HG02610 (cell line): ENCODE data around the gene SLC27A1.
"Not testable (repeated sequence)": the region's sequence is repeated elsewhere in the genome, so short reads cannot be mapped to it uniquely, and the experiment has no call there.

ENCODE experiments used
- ATAC-seq: cut with Tn5 transposase; IDR thresholded peaks from one replicate; pipeline ENCODE4 v1.9.1; 2021; ENCODE audit warnings: mild to moderate bottlenecking, moderate library complexity; ENCODE audit not compliant: unreplicated experiment

SLC27A1 gene

DNA sequence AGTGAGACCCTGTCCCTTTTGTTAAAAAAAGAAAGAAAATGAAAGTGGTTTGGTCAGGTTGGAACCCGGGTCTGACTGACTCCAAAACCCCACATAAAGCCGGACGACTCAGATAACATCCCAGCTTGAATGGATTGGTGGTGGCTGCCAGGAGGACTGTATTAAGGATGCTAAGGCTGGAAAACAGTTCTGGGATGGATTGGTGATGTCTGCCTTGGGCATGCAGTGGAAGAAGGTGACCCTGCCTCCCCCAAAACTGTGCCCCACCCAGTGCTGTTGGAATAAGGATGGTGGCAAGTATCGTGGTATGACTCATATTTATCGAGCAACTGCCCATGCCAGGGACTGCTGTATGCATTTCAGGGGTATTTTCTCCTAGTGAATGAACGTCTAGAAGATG is 66.6 kb downstream of the SLC27A1 start:
- ATAC-seq = no peak

DNA sequence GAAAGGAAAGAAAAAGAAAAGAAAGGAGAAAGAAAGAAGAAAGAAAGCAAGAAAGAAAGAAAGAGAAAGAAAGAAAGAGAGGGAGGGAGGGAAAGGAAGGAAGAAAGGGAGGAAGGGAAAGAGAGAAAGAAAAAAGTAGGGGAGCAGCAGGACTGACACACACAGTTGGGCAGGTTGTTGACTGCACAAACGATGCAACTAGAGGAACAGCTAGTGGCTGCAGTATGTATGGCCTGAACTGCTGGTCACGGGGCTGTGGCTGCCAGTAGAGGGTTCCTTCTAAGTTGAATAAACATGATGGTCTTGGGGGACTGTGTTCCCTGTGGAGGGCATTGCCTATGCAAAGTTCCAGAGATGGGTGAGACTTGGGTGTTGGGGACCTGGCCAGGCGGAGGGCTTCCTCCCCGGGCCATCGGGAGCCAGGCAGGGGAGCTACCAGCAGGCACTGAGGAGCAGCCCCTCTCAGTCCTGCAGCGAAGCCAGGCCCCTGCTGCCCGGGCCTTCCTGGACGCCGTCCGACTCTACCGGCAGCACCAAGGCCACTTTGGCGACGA is 68.4 kb downstream of the SLC27A1 start:
- no peak for ATAC-seq

DNA sequence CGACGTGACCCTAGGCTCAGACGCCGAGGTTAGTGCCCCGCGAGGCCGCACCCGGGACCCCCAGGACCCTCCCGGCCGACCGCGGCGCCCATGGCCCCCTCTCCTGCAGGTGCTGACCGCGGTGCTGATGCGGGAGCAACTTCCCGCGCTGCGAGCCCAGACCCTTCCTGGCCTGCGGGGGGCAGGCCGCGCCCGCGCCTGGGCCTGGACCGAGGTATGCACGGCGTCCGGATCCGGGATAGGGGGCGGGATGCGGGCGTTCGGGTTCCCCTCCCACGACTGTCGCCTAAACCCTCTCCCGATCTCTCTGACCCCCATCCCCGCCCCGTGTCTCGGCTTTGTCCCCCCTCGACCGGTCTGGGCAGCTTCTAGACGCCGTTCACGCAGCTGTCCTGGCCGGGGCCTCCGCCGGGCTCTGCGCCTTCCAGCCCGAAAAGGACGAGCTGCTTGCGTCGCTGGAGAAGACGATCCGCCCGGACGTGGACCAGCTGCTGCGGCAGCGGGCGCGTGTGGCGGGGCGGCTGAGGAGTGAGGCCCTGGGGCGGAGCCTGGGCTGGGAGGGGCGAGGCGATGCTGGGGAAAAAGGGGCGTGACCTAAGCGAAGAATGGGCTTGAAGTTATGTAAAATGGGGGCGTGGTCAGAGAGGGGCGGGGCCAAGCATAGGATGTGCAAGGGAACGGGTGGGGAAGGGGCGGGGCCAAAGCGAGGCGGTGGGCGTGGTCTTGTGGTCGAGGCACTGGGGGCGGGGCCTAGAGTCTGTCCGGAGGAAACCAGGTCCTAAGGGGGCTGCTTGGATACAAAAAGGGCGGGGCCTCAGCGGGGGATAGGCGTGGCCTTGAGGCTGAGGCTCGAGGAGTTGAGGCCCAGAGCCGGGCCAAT is 69.2 kb downstream of the SLC27A1 start:
- ATAC-seq = no peak

DNA sequence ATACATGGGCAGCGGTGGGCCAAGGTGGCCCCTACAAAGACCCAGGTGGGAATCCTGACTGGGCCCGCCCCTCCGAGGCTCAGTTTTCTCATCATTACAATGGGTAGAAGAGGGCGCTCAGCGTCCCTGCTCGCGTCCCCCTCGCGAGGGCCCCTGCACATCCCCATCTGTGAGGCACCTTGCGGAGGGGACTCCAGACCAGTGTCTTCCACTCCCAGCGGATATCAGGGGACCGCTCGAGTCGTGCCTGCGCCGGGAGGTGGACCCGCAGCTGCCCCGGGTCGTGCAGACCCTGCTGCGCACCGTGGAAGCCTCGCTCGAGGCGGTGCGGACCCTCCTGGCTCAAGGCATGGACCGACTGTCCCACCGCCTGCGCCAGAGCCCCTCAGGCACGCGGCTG is 69.8 kb downstream of the SLC27A1 start:
- no peak for ATAC-seq

DNA sequence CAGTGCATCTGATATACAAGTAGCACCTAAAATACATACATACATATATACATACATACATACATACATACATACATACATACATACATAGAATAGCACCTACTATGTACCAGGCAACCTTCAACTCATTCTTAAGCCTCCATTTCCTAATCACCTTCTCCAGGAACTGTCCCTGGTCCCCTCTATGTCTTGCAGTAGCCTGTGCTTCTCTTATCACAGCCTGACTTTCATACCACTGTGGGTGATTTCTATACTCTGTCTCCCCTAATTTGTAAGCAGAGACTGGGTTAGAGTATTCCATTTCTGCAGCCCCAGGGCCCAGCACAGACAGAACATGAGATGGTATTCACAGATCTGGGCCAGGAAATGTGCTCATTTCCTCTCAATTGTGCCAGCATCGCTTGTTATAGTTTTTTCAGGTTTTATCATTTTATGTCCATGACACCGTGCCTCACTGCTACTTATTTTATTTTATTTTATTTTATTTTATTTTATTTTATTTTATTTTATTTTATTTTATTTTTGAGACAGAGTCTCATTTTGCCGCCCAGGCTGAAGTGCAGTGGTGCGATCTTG is 70.9 kb downstream of the SLC27A1 start:
- no peak for ATAC-seq

DNA sequence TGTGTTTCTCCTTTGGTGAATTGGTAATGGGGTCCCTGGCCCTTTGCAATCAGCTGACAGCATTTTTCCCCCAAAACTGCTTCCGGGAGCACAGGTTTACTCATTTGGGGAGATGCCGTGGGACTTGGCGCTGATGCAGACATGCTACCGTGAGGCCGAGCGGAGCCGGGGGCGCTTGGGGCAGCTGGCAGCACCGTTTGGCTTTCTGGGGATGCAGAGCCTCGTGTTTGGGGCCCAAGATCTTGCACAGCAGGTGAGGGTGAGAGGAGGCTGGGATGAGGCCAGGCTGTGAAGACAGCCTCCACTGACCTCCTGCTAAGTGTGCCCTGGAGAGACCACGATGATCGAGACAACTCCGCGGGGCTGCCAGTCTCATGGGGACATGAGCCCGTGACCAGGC is 71.7 kb downstream of the SLC27A1 start:
- ATAC-seq = no peak

DNA sequence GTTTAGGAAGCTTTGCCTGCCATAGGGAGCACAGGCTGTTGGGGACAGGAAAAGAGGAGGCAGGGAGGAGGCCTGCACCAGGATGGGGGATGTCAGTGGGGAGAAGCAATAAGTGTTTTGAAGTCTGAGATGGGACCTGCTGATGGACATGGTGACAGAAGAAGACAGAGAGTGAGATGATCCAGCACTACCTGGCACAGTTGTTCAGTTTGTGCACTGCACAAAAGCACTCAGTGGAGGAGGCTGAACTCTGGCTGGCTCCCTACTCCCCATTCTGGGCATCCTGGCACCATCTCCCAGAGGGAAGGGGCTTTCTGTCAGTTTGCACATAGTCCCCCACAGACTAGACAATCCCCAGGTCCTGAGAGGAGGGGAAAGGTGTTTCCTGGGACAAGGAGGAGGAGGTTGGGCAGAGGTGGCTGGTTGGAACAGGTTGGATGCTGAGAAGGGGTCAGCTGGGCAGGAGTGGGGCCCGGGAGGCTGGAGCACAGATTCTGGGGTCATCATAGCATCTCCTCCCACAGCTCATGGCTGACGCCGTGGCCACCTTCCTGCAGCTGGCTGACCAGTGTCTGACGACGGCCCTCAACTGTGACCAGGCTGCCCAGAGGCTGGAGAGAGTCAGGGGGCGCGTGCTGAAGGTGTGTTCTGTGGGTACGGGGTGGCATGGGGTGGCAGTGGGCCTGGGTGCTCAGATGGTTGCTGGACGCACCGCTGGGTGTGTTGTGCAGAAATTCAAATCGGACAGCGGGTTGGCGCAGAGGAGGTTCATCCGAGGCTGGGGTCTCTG is 72.7 kb downstream of the SLC27A1 start:
- ATAC-seq = no peak

DNA sequence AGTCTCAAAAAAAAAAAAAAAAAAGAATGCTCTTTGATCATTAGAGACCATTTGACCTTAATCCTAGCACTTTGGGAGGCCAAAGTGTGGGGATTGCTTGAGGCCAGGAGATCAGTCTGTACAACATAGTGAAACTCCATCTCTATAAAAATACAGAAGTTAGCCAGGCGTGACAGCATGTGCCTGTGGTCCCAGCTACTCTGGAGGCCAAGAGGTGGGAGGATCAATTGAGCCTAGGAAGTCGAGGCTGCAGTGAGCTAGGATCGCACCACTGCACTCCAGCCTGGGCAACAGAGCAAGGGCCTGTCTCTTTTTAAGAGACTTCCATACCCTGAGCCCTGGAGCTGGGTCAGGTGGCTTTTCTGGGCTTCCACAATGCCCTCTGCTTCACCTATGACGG is 73.7 kb downstream of the SLC27A1 start:
- ATAC-seq = no peak

DNA sequence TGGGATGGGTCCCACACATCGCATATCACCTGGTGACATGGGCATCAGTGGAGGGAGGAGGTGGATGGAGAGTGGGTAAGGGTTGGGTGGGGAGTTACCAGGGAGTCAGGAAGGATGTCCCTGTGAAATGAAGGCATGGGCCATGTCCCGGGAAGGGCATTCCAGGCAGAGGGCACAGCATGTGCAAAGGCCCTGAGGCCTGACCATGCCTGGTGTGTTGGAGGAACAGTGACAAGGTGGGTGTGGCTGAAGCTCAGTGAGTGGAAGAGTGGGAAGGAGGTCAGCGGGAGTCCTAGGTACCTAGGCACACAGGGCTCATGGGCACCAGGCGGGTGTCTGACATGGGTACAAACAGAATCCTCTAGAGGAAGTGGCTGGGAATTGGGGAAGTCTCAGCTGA is 74.1 kb downstream of the SLC27A1 start:
- no peak for ATAC-seq

DNA sequence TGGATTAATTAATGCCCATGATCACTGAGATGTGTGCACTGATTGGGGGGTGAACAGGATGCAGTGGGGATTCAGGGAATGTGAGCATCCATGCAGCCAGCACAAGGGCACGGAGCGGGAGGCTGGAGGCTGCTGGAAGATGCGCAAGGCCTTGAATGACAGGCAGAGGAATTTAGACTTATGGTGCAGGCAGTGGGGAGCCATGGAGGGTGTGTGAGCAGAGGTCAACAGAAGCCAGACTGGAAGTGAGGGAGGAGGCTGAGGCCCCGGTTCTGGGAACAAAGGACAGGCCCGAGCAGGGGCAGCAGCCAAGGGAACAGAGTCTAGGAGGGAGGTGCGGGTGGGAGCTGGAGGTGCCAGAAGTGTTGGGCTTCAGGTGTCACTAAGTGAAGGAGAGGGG is 77.8 kb downstream of the SLC27A1 start:
- ATAC-seq = no peak

DNA sequence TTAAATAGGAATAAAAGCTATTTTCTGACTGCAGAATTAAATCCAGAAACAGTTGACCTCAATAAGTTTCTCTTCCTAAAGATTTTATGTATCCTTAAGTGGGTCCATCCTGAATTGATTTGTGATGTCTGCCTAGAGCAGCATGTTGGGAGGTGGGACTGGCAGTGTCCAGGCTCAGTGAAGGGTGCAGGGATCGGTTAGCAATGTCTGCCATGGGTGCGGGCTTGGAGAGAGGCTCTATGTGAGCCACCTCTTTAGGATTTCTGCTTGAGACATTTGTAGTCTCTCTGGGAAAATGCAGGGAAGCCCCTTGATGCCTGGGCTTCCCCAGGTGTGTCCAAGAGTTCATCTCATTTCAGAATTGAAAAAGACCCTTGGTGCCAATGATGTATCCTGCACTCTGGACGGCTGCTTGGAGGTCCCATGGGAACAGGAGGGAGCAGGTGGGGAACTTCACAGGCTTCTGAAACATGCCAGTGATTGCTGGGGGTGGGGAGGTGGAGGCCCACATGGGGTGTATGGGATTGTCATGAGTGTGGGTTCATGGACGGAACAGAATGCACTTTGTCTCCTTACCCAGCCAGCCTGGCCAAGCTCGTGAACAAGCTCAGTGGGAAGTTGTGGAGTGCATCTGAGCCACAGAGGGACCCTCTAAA is 78.9 kb downstream of the SLC27A1 start:
- no peak for ATAC-seq

DNA sequence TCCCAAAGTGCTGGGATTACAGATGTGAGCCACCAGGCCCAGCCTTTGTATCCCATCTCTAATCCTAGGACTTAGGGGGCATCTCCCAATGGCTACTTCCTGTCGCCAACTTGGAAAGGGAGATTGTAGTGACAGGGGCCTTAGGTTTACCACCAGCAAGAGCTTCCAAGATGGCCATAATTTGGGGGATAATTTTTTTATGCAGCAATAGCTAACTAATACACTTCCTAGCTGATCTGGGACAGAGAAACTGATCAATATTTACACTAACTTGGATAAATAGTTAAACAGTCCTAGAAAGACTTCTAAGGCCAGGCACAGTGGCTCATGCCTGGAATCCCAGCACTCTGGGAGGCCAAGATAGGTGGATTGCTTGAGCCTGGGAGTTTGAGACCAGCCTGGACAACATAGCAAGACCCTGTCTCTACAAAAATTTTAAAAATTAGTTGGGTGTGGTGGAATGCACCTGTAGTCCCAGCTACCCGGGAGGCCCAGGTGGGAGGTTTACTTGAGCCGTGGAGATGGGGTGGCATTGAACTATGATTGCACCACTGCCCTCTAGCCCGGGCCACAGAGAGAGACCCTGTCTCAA is 79.8 kb downstream of the SLC27A1 start:
- ATAC-seq = no peak

DNA sequence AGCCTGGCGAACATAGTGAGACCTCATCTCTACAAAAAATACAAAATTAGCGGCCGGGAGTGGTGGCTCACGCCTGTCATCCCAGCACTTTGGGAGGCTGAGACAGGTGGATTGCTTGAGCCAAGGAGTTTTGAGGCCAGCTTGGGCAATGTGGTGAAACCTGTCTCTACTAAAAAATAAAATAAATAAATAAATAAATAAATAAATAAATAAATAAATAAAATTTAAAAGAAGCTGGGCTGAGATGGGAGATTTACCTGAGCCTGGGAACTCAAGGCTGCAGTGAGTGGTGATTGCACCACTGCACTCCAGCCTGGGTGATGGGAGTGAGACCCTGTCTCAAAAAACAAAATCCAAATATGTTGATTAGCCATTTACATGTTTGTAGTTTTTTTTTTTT is 82.4 kb downstream of the SLC27A1 start:
- not testable (repeated sequence) for ATAC-seq

DNA sequence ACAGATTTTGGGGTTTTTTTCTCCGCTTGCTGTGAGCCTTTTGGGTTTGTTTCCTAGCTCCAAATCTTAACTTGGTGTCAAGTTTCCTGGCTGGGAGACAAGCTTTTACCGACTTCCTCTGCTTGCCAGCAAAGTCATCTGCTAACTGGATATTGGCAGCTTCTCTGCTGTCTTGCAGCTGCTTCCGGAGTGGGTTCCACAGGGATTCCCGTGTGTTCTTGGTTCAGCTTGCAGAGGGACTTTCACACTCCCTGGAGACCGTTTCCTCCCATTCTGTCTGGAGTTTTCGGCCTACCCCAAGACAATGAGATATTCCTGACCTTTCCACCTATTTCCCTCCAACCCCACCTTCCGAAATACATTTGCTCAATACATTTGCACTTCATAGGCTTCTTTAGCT is 82.9 kb downstream of the SLC27A1 start:
- ATAC-seq = no peak

DNA sequence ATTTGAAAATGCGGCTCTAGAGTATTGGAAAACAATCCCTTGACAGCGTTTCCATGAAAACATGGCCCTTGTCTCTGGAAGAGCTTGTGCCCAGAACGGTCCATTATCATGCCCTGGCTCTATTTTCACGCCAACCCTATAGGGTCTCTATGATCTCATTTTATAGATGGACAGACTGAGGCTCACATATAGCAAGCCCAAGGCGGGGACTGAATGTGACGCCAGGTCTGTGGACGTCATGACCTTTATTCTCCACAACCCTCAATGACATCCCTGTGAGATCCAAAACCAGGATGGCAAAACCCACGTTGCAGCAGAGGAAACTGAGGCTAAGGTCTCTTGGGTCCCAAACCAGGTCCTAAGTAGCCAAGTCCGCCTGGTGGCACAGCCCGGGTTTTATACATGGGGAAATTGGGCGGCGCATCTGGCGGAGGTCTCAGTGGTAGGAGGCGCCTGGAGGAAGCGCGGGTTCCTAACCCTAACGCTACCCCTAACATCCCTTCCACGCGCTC is 84.7 kb downstream of the SLC27A1 start:
- no peak for ATAC-seq

DNA sequence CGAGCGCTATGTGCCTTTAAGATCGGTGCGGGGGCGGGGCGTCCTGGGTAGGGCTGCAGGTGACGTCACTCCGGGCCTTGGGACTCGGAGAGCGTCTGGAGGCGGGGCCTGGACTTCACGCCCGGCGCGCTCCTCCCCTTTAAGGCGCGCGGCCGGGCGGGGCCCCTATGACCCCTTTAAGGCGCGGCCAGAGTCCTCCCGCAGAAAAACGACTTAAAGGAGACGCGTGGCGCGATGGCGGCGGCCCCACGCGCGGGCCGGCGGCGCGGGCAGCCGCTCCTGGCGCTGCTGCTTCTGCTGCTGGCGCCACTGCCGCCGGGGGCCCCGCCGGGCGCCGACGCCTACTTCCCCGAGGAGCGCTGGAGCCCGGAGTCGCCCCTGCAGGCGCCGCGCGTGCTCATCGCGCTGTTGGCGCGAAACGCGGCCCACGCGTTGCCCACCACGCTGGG is 85.2 kb downstream of the SLC27A1 start, which contains the start of gene COLGALT1:
TSS of gene COLGALT1 (plus strand) at position 170 of the 449 bp plus-strand sequence. CDS start at position 235, 65 bp downstream.
- peak; percentile 89 for ATAC-seq
